Stomach (tissue), 4 donors: ENCODE results near the gene SGF29.

Experiments
- CTCF ChIP-seq, 7 experiments: fragments of 450-650 bp in 4 of 7; fragments of 200-600 bp in 3 of 7; sonication (generic) in 3 of 7; IDR thresholded peaks; one replicate each; pipeline ENCODE4 v1.5.1; 2016 to 2019; ENCODE audit warnings: antibody characterized with exemption in 7 of 7, control low read depth in 2 of 7, mild to moderate bottlenecking in 1 of 7
- EP300 ChIP-seq: sonication (generic); formaldehyde crosslinking; IDR thresholded peaks from one replicate; pipeline ENCODE4 v1.6.1; 2017; ENCODE audit warnings: antibody characterized with exemption

- no peak for TF ChIP-seq EP300
- TF ChIP-seq CTCF (IDR thresholded peaks at IDR 0.05) = no peak
Measured at GRCh38 chr16:28616636-28617035, 62.9 kb downstream of the SGF29 start.
